NCI-H446 (cell line): ENCODE measurements around the gene ODAD2.

Experiments
- DNase-seq, 2 experiments: peaks; one replicate each; lab custom pipeline; 2025; lab: John Stamatoyannopoulos, UW

ODAD2 gene

DNA sequence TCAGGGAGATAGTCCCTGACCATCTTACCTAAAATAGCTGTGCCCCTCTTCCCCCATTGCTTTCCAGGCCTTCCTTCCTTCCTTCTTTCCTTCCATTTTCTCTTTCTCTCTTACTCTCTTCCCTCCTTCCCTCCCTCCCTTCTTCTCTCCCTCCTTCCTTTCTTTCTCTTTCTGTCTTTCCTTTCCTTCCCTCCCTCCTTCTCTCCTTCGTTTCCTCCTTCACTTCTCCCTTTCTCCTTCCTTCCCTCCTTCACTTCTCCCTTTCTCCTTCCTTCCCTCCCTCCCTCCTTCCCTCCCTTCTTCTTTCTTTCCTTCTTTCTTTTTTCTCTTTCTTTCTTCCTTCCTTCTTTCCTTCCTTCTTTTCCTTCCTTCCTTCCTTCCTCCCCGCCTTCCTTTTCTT lies 228.7 kb downstream of the ODAD2 start:
- DNase-seq, result no peak
